Activated B cell treated with CpG ODN at 0.5 μM for 24 hours (primary cell): ENCODE measurements around the gene OR11H7. TPM values are rescaled to one million over a fixed set of nuclear protein-coding genes. Genes with fewer than 3 reads are reported as not detected.

Experiments
- ATAC-seq: fragments of 200-7000 bp; cut with Tn5 transposase; one replicate; pipeline ENCODE4 v1.10.0; 2021; ENCODE audit warnings: low read depth, mild to moderate bottlenecking, moderate library complexity
- CTCF ChIA-PET: fragments of 350-600 bp; sonication (Branson Sonifier 250); formaldehyde crosslinking; loops from one replicate; lab custom pipeline; 2021; ENCODE audit warnings: antibody characterized with exemption; lab: Charles Lee
- POLR2A ChIA-PET: fragments of 350-600 bp; sonication (Branson Sonifier 250); formaldehyde crosslinking; loops from one replicate; lab custom pipeline; 2021; ENCODE audit warnings: antibody characterized with exemption; lab: Charles Lee
- DNase-seq: peaks from one replicate; pipeline ENCODE4 v3.0.0; 2022
- H3K27ac Mint-ChIP-seq: one replicate; pipeline ENCODE4 v1.8.0; 2020; ENCODE audit warnings: mixed read lengths
- H3K27me3 Mint-ChIP-seq: one replicate; pipeline ENCODE4 v1.8.0; 2021; ENCODE audit warnings: mixed read lengths
- H3K36me3 Mint-ChIP-seq: one replicate; pipeline ENCODE4 v1.8.0; 2021; ENCODE audit warnings: low read depth, mixed read lengths
- H3K4me1 Mint-ChIP-seq: one replicate; pipeline ENCODE4 v1.8.0; 2021; ENCODE audit warnings: mixed read lengths
- H3K4me3 Mint-ChIP-seq: one replicate; pipeline ENCODE4 v1.8.0; 2020; ENCODE audit warnings: mild to moderate bottlenecking, mixed read lengths
- H3K9me3 Mint-ChIP-seq: one replicate; pipeline ENCODE4 v1.8.0; 2020; ENCODE audit warnings: mixed read lengths
- intact Hi-C: fragments of 100-400 bp; cut with micrococcal nuclease; formaldehyde crosslinking; loops from one replicate; pipeline ENCODE4 v1.15.1; 2024
- total RNA-seq: library from RNA; stranded (reverse); gene quantifications from 2 replicates; pipeline ENCODE4 v1.2.3, GENCODE V29; 2022
- TF ChIP-seq, protein P1 (sequence below): fragments of 200-600 bp; IDR thresholded peaks from one replicate; pipeline ENCODE4 v1.8.0; 2022; ENCODE audit warnings: antibody characterized with exemption, mild to moderate bottlenecking

Gene OR11H7
- total RNA-seq = not detected in 2 replicates

DNA sequence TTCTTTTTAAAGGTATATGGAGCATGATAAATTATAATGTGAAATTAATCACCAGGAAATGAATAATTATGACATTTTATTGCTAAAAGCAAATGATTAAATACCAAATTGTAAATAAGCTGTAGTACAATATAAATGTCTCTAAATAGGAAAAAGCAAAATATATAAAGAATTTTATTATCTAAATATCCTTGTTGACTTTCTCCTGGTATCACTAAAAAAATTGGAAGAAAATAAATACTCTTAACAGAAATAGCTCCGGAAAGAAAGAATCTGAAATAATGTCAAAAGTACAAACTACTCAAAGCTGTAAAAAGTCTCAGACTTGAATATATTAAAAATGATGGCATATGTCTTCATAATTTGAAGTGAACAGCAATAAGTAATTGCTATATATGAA lies at the start of gene OR11H7:
TSS of gene OR11H7 (plus strand) at position 301 of the 400 bp plus-strand sequence.
- Mint-ChIP-seq H3K4me1 (no peaks in the 10 kb centered on the region), H3K27me3 (peaks cover 7% of the 10 kb centered on the region), H3K36me3 (no peaks in the 10 kb centered on the region), H3K4me3 (no peak within 1 kb of the TSS), H3K9me3 (peaks cover 7% of the 10 kb centered on the region), H3K27ac (no peak within 1 kb of the TSS)
- intact Hi-C loops = no loop called here
- DNase-seq (no peak), ATAC-seq (no peak)
- POLR2A ChIA-PET = no interaction called here
- CTCF ChIA-PET = no interaction called here
- TF ChIP-seq, protein P1, sequence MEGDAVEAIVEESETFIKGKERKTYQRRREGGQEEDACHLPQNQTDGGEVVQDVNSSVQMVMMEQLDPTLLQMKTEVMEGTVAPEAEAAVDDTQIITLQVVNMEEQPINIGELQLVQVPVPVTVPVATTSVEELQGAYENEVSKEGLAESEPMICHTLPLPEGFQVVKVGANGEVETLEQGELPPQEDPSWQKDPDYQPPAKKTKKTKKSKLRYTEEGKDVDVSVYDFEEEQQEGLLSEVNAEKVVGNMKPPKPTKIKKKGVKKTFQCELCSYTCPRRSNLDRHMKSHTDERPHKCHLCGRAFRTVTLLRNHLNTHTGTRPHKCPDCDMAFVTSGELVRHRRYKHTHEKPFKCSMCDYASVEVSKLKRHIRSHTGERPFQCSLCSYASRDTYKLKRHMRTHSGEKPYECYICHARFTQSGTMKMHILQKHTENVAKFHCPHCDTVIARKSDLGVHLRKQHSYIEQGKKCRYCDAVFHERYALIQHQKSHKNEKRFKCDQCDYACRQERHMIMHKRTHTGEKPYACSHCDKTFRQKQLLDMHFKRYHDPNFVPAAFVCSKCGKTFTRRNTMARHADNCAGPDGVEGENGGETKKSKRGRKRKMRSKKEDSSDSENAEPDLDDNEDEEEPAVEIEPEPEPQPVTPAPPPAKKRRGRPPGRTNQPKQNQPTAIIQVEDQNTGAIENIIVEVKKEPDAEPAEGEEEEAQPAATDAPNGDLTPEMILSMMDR = no peak

DNA sequence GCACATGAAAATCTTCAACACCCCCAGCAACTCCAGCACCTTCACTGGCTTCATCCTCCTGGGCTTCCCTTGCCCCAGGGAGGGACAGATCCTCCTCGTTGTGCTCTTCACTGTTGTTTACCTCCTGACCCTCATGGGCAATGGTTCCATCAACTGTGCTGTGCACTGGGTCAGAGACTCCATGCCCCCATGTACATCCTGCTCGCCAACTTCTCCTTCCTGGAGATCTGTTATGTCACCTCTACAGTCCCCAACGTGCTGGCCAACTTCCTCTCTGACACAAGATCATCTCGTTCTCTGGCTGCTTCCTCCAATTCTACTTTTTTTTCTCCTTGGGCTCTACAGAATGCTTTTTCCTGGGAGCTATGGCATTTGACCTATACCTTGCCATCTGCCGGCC lies 49.6 kb upstream of the OR11H7 start:
- POLR2A ChIA-PET = no interaction called here
- Mint-ChIP-seq H3K4me3 (no peak overlapping the region), H3K27me3 (peaks cover 2% of the 10 kb centered on the region), H3K4me1 (no peaks in the 10 kb centered on the region), H3K9me3 (no peaks in the 10 kb centered on the region), H3K36me3 (no peaks in the 10 kb centered on the region), H3K27ac (no peak overlapping the region)
- CTCF ChIA-PET = no interaction called here
- DNase-seq (no peak), ATAC-seq (no peak)
- intact Hi-C loops = no loop called here
- TF ChIP-seq, protein P1 = no peak

DNA sequence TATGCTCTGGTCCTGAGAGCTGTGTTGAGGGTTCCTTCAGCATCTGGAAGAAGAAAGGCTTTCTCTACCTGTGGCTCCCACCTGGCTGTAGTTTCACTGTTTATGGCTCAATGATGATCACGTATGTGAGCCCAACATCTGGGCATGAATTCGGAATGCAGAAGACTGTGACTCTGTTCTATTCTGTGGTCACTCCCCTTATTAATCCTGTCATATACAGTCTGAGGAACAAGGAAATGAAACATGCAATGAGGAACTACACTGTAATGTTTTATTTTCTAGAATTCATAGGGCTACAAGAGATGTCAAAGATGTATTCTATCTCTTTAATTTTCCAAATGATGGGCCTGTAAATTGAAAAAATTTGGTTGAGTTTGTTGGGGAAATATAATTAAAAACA lies 48.9 kb upstream of the OR11H7 start:
- Mint-ChIP-seq H3K27ac (no peak overlapping the region), H3K36me3 (no peaks in the 10 kb centered on the region), H3K4me1 (no peaks in the 10 kb centered on the region), H3K27me3 (peaks cover 2% of the 10 kb centered on the region), H3K9me3 (no peaks in the 10 kb centered on the region), H3K4me3 (no peak overlapping the region)
- ATAC-seq (no peak), DNase-seq (no peak)
- CTCF ChIA-PET = no interaction called here
- POLR2A ChIA-PET = no interaction called here
- intact Hi-C loops = no loop called here
- TF ChIP-seq, protein P1 = no peak

DNA sequence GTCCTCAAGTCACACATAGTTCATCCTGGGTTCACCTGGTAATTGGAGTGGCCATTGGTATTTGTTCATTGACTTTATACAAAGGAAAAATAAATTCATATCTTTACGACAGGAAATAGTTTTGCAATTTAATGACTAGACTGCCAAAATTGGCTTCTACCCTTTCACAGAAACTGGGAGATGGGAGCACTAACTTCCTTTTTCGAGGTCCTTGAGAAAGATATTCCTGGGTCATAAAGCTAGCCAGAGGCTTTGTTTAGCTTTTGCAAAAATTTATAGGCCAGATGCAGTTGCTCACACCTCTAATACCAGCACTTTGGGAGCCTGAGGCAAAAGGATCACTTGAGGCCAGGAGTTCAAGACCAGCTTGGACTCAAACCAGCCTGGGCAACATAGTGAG lies 48.3 kb upstream of the OR11H7 start:
- peaks cover 2% of the 10 kb centered on the region for H3K27me3 Mint-ChIP-seq
- H3K4me1 Mint-ChIP-seq = no peaks in the 10 kb centered on the region
- ChIA-PET CTCF (no interaction called here), POLR2A (no interaction called here)
- H3K9me3 Mint-ChIP-seq = no peaks in the 10 kb centered on the region
- no peaks in the 10 kb centered on the region for H3K36me3 Mint-ChIP-seq
- TF ChIP-seq, protein P1 = no peak
- no peak overlapping the region for H3K27ac Mint-ChIP-seq
- no peak overlapping the region for H3K4me3 Mint-ChIP-seq
- intact Hi-C loops = no loop called here
- no peak for ATAC-seq
- DNase-seq = no peak

DNA sequence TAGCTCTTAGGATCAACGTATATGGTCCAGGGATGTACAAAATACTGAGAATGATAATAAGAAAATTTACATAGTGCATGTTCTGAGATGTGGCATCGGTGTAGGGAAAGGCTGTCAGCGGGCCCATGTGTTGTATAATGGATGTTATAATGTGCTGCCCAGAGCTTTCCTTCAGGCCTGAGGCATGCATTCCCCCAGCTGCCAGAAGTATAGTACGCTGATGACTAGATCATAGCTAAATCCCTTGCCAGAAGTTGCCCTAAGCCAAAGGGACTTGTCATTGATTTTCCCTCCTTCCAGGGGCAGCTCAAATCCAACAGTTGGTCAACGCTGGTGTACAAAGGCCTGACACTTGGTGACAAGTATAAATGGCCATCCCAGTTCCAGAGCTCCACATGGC lies 44.6 kb upstream of the OR11H7 start:
- H3K4me1 Mint-ChIP-seq = no peaks in the 10 kb centered on the region
- no peak overlapping the region for H3K4me3 Mint-ChIP-seq
- ChIA-PET POLR2A (no interaction called here), CTCF (no interaction called here)
- intact Hi-C loops = no loop called here
- no peaks in the 10 kb centered on the region for H3K9me3 Mint-ChIP-seq
- peaks cover 2% of the 10 kb centered on the region for H3K27me3 Mint-ChIP-seq
- DNase-seq = no peak
- H3K27ac Mint-ChIP-seq = no peak overlapping the region
- TF ChIP-seq, protein P1 = no peak
- H3K36me3 Mint-ChIP-seq = no peaks in the 10 kb centered on the region
- ATAC-seq = no peak
